ENCODE measurements around the gene TBC1D21. TPM values are rescaled to one million over a fixed set of nuclear protein-coding genes. Genes with fewer than 3 reads are reported as not detected.

TBC1D21 gene
- total and polyA plus RNA-seq, 8 donors = not detected

Other genes starting within 250 kb of the TBC1D21 start
- gene NPTN, start 240.2 kb upstream of the TBC1D21 start, total RNA-seq = 100 to 1,000 TPM in 4 of 5 donors, 10 to 100 TPM in 1; 58.8 to 228 (median 127) TPM
- 10 to 100 TPM; 41.4 to 73.4 (median 45.5) TPM for gene NPTN, start 240.2 kb upstream of the TBC1D21 start, polyA plus RNA-seq
- 100 to 1,000 TPM in 1 of 5 donors, 10 to 100 TPM in 4; 24.4 to 185 (median 34.4) TPM for gene CD276, start 189.2 kb upstream of the TBC1D21 start, total RNA-seq
- 10 to 100 TPM; 10.4 to 33.9 (median 19.3) TPM for gene CD276, start 189.2 kb upstream of the TBC1D21 start, polyA plus RNA-seq
- 10 to 100 TPM in 2 of 5 donors, 1 to 10 TPM in 2, under 1 TPM in 1; 0.14 to 39.7 (median 9.3) TPM for gene INSYN1, start 120.2 kb upstream of the TBC1D21 start, total RNA-seq
- 10 to 100 TPM in 1 of 3 donors, 1 to 10 TPM in 2; 2.0 to 11.3 (median 5.6) TPM for gene INSYN1, start 120.2 kb upstream of the TBC1D21 start, polyA plus RNA-seq
- 10 to 100 TPM in 4 of 5 donors, 1 to 10 TPM in 1; 6.2 to 48.4 (median 36.8) TPM for gene LOXL1, start 52.9 kb downstream of the TBC1D21 start, total RNA-seq
- gene LOXL1, start 52.9 kb downstream of the TBC1D21 start, polyA plus RNA-seq = 10 to 100 TPM in 2 of 3 donors, 1 to 10 TPM in 1; 5.2 to 25.8 (median 12.5) TPM
- gene STOML1, start 118.7 kb downstream of the TBC1D21 start, total RNA-seq = 10 to 100 TPM in 2 of 5 donors, 1 to 10 TPM in 3; 5.3 to 26.4 (median 9.8) TPM
- gene STOML1, start 118.7 kb downstream of the TBC1D21 start, polyA plus RNA-seq = 10 to 100 TPM in 1 of 3 donors, 1 to 10 TPM in 2; 8.0 to 13.3 (median 9.6) TPM
- gene PML, start 121.2 kb downstream of the TBC1D21 start, total RNA-seq = 100 to 1,000 TPM in 2 of 5 donors, 10 to 100 TPM in 3; 27.7 to 170 (median 65.9) TPM
- gene PML, start 121.2 kb downstream of the TBC1D21 start, polyA plus RNA-seq = 10 to 100 TPM; 16.0 to 25.8 (median 21.9) TPM
- 1 to 10 TPM in 1 of 5 donors, not detected in 4; 1.1 TPM for gene GOLGA6A, start 209.0 kb downstream of the TBC1D21 start, total RNA-seq
- gene GOLGA6A, start 209.0 kb downstream of the TBC1D21 start, polyA plus RNA-seq = not detected